NB4 (cell line): ENCODE measurements around the gene CHST11.

ENCODE experiments used
- DNase-seq: peaks from one replicate; pipeline ENCODE4 v3.0.0; 2010; ENCODE audit warnings: low read depth
- H3K4me3 ChIP-seq: one replicate; pipeline ENCODE4 v1.5.1; 2011; ENCODE audit warnings: mild to moderate bottlenecking, low read depth, low read length, moderate library complexity
- CTCF ChIP-seq: IDR thresholded peaks from one replicate; pipeline ENCODE4 v1.5.1; 2012; ENCODE audit warnings: low read depth, low read length
- MAX ChIP-seq: IDR thresholded peaks from 2 replicates; pipeline ENCODE4 v1.6.1; 2011; ENCODE audit warnings: low read depth, low read length
- MYC ChIP-seq: IDR thresholded peaks from 2 replicates; pipeline ENCODE4 v1.6.1; 2011; ENCODE audit warnings: low read depth, low read length
- POLR2A ChIP-seq: IDR thresholded peaks from 2 replicates; pipeline ENCODE4 v1.6.1; 2011; ENCODE audit warnings: mild to moderate bottlenecking; ENCODE audit not compliant: insufficient read length; ENCODE audit errors: extremely low read depth

Gene CHST11

DNA sequence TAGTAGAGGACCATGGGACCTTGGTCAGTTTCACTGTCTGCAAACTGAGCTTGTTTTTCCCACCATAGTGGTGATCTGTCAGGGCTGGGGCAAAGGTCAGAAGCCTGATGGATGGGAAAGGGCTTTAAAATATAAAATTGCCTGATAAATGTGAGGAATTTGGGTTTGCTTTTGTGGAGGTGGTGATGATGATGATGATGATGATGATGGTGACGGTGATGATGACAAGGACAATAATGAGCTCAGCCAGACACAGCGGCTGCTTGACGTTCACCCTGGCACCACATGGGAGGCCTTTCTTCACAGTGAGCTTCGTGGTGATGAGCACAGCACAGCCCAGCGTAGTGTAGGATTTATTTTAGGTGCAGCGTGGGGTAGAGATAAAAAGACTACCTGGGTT lies 257.6 kb downstream of the CHST11 start:
- TF ChIP-seq MYC (no peak), POLR2A (no peak)
- no peak for DNase-seq

GRCh38 chr12:104716172-104716571 lies 259.4 kb downstream of the CHST11 start:
- no peak for TF ChIP-seq CTCF
- no peak for TF ChIP-seq POLR2A
- TF ChIP-seq MYC = no peak
- no peak for TF ChIP-seq MAX
- no peak overlapping the region for H3K4me3 ChIP-seq
- DNase-seq = no peak

More for the DNA sequence above, 257.6 kb downstream of the CHST11 start:
- no peak overlapping the region for H3K4me3 ChIP-seq

GRCh38 chr12:104718304-104718929 lies 261.7 kb downstream of the CHST11 start:
- DNase-seq = no peak
- H3K4me3 ChIP-seq = no peak overlapping the region
- TF ChIP-seq POLR2A (no peak), MAX (no peak), CTCF (no peak), MYC (no peak)

DNA sequence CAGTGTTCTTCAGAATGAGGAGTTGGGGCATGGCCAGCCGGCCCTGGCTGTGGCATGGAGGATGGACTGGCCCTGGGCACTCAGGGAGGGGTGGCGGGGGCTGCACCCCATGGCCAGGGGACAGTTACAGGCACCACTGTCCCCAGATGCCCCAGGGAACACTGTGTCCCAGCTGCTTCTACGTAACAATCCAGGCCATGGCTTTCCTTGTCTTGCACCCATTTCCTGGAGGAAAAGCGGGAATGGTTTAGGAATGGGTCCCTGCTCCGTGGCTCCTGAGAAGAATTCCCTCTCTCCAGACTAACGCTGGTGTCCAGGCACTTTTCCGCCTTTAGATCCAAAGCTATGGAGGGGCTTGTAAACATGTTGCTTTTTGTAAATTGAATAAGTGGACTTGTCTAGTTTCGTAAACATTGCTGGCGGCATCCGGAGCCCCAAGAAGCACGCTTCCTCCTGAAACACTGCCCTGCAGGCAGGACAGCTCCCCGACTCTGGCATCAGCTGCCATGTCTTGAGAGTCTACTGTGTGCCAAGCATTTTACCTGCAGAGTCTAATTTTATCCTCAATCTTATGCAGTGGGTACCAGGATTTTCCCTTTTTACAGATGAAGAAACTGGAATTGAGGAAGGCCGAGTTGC lies 263.1 kb downstream of the CHST11 start:
- no peak overlapping the region for H3K4me3 ChIP-seq
- no peak for DNase-seq
- TF ChIP-seq MYC (no peak), MAX (no peak), POLR2A (no peak), CTCF (no peak)

DNA sequence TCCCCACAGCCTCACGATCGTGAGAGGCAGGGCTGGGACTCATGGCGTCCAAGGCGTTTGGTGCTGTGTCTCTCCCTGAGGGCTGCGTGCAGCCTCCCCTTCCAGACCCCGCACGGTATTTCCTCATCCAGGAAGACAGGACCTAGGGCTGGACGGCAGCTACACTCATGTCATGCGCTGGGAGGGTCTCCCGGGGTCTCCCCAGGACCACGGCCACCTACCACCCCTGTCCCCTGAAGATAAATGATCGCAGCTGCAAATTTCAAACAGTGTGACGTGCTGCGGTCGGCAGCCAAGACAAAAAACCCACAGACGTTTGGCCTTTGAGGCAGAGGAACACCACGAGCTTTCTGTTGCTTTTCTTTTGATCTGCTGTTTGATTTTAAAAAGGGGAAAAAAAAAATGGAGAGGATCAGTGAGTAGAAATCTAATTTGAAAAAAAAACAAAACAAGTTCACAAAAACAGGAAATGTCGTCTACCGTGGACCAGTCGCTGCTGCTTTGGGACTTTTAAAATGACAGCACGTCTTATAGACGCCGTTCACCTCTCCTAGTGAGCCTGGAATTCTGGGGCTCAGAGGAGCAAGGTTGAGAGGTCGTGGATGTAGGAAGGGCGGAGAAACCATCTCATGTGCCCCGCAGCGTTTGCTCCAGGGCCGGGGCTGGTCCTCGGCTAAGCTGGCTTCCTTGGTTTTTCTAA lies 263.7 kb downstream of the CHST11 start:
- DNase-seq = no peak
- H3K4me3 ChIP-seq = no peak overlapping the region
- no peak for TF ChIP-seq CTCF
- no peak for TF ChIP-seq POLR2A
- TF ChIP-seq MYC = no peak
- TF ChIP-seq MAX = no peak

GRCh38 chr12:104721039-104721405 lies 264.3 kb downstream of the CHST11 start:
- TF ChIP-seq CTCF (no peak), MAX (no peak), POLR2A (no peak), MYC (no peak)
- DNase-seq = no peak
- no peak overlapping the region for H3K4me3 ChIP-seq
